Measurements from ENCODE around the gene ADAMTS2.

DNA sequence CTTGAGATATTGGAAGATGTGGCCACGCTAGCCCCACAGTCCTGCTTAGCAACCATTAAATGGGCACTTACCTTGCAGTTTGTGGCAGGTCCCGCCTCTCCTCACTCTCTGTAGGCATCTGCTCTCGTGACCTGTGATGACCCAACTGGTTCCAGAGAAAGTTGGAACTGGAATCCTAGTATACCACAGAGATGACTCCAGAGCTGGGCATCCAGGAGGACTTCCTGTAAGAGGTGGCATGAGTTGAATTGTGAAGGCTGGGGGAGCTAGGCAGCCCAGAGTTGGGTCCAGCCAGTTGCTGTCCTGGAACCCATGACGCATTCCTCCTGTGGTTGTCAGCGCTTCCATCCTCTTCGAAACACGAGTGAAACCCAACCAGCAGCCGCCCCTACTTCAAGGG lies 1.6 kb upstream of the ADAMTS2 start:
- TF ChIP-seq, protein P1, sequence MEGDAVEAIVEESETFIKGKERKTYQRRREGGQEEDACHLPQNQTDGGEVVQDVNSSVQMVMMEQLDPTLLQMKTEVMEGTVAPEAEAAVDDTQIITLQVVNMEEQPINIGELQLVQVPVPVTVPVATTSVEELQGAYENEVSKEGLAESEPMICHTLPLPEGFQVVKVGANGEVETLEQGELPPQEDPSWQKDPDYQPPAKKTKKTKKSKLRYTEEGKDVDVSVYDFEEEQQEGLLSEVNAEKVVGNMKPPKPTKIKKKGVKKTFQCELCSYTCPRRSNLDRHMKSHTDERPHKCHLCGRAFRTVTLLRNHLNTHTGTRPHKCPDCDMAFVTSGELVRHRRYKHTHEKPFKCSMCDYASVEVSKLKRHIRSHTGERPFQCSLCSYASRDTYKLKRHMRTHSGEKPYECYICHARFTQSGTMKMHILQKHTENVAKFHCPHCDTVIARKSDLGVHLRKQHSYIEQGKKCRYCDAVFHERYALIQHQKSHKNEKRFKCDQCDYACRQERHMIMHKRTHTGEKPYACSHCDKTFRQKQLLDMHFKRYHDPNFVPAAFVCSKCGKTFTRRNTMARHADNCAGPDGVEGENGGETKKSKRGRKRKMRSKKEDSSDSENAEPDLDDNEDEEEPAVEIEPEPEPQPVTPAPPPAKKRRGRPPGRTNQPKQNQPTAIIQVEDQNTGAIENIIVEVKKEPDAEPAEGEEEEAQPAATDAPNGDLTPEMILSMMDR (IDR thresholded peaks at IDR 0.05), result no peak
- TF ChIP-seq POLR2A (IDR thresholded peaks at IDR 0.05), result no peak
